Parathyroid adenoma (tissue), 2 donors: ENCODE data around the gene SEMA3E.

Experiments
- H2AFZ ChIP-seq: fragments of 300-600 bp; sonication (generic); one replicate; pipeline ENCODE4 v1.7.0; 2017; ENCODE audit warnings: antibody characterized with exemption, mild to moderate bottlenecking
- H3K27ac ChIP-seq: fragments of 300-600 bp; sonication (generic); one replicate; pipeline ENCODE4 v1.7.0; 2017
- H3K27me3 ChIP-seq: fragments of 300-600 bp; sonication (generic); one replicate; pipeline ENCODE4 v1.7.0; 2017; ENCODE audit warnings: low read length; ENCODE audit not compliant: control insufficient read depth, insufficient read depth
- H3K36me3 ChIP-seq: fragments of 300-600 bp; sonication (generic); one replicate; pipeline ENCODE4 v1.7.0; 2017; ENCODE audit warnings: low read length; ENCODE audit not compliant: control insufficient read depth, insufficient read depth
- H3K4me1 ChIP-seq: fragments of 300-600 bp; sonication (generic); one replicate; pipeline ENCODE4 v1.7.0; 2017; ENCODE audit warnings: control low read depth
- H3K4me2 ChIP-seq: fragments of 300-600 bp; sonication (generic); one replicate; pipeline ENCODE4 v1.7.0; 2017; ENCODE audit warnings: low read length
- H3K4me3 ChIP-seq: fragments of 300-600 bp; sonication (generic); one replicate; pipeline ENCODE4 v1.7.0; 2017; ENCODE audit warnings: low read depth, low read length
- H3K79me2 ChIP-seq: fragments of 300-600 bp; sonication (generic); one replicate; pipeline ENCODE4 v1.7.0; 2017; ENCODE audit warnings: control low read depth
- H3K9ac ChIP-seq: fragments of 300-600 bp; sonication (generic); one replicate; pipeline ENCODE4 v1.7.0; 2017; ENCODE audit warnings: mild to moderate bottlenecking
- H3K9me3 ChIP-seq: fragments of 300-600 bp; sonication (generic); one replicate; pipeline ENCODE4 v1.7.0; 2017; ENCODE audit warnings: low read length; ENCODE audit not compliant: control insufficient read depth
- CTCF ChIP-seq: fragments of 300-600 bp; sonication (generic); IDR thresholded peaks from one replicate; pipeline ENCODE4 v1.7.0; 2017; ENCODE audit warnings: antibody characterized with exemption, mild to moderate bottlenecking
- donor health status: primary hyperparathyroidism.

Gene SEMA3E

GRCh38 chr7:83427884-83428283 is 221.1 kb downstream of the SEMA3E start:
- H3K4me2 ChIP-seq = no peak overlapping the region
- no peaks in the 10 kb centered on the region for H3K4me1 ChIP-seq
- no peak overlapping the region for H2AFZ ChIP-seq
- no peak overlapping the region for H3K27ac ChIP-seq
- H3K36me3 ChIP-seq = no peaks in the 10 kb centered on the region
- no peak overlapping the region for H3K4me3 ChIP-seq
- H3K27me3 ChIP-seq = no peaks in the 10 kb centered on the region
- H3K79me2 ChIP-seq = no peaks in the 10 kb centered on the region
- H3K9me3 ChIP-seq = no peaks in the 10 kb centered on the region
- TF ChIP-seq CTCF = no peak
- no peak overlapping the region for H3K9ac ChIP-seq

- Histone ChIP-seq H3K4me1 (no peaks in the 10 kb centered on the region), H3K27ac (no peak overlapping the region), H3K4me3 (no peak overlapping the region), H2AFZ (no peak overlapping the region), H3K79me2 (no peaks in the 10 kb centered on the region), H3K36me3 (no peaks in the 10 kb centered on the region), H3K4me2 (no peak overlapping the region), H3K9me3 (no peaks in the 10 kb centered on the region), H3K27me3 (no peaks in the 10 kb centered on the region), H3K9ac (no peak overlapping the region)
- no peak for TF ChIP-seq CTCF
Observed at GRCh38 chr7:83426325-83426724, 222.6 kb downstream of the SEMA3E start.

- H3K4me3 ChIP-seq = no peak overlapping the region
- no peak overlapping the region for H2AFZ ChIP-seq
- no peaks in the 10 kb centered on the region for H3K9me3 ChIP-seq
- H3K79me2 ChIP-seq = no peaks in the 10 kb centered on the region
- H3K4me2 ChIP-seq = no peak overlapping the region
- no peak for TF ChIP-seq CTCF
- no peaks in the 10 kb centered on the region for H3K4me1 ChIP-seq
- H3K9ac ChIP-seq = no peak overlapping the region
- H3K27me3 ChIP-seq = no peaks in the 10 kb centered on the region
- no peaks in the 10 kb centered on the region for H3K36me3 ChIP-seq
- H3K27ac ChIP-seq = no peak overlapping the region
Observed at GRCh38 chr7:83419013-83419412, 229.9 kb downstream of the SEMA3E start.

- no peaks in the 10 kb centered on the region for H3K27me3 ChIP-seq
- no peak overlapping the region for H3K4me3 ChIP-seq
- no peak overlapping the region for H2AFZ ChIP-seq
- H3K79me2 ChIP-seq = no peaks in the 10 kb centered on the region
- TF ChIP-seq CTCF = no peak
- H3K27ac ChIP-seq = no peak overlapping the region
- H3K4me2 ChIP-seq = no peak overlapping the region
- no peaks in the 10 kb centered on the region for H3K9me3 ChIP-seq
- no peak overlapping the region for H3K9ac ChIP-seq
- no peaks in the 10 kb centered on the region for H3K4me1 ChIP-seq
- no peaks in the 10 kb centered on the region for H3K36me3 ChIP-seq
Observed at GRCh38 chr7:83415840-83416239, 233.1 kb downstream of the SEMA3E start.

GRCh38 chr7:83414947-83415346 is 234.0 kb downstream of the SEMA3E start:
- Histone ChIP-seq H3K9me3 (no peaks in the 10 kb centered on the region), H3K27me3 (no peaks in the 10 kb centered on the region), H3K9ac (no peak overlapping the region), H3K79me2 (no peaks in the 10 kb centered on the region), H3K36me3 (no peaks in the 10 kb centered on the region), H3K4me2 (no peak overlapping the region), H3K27ac (no peak overlapping the region), H2AFZ (no peak overlapping the region), H3K4me3 (no peak overlapping the region), H3K4me1 (no peaks in the 10 kb centered on the region)
- TF ChIP-seq CTCF = no peak
